Measurements from ENCODE around the gene WSCD2.

Gene WSCD2

DNA sequence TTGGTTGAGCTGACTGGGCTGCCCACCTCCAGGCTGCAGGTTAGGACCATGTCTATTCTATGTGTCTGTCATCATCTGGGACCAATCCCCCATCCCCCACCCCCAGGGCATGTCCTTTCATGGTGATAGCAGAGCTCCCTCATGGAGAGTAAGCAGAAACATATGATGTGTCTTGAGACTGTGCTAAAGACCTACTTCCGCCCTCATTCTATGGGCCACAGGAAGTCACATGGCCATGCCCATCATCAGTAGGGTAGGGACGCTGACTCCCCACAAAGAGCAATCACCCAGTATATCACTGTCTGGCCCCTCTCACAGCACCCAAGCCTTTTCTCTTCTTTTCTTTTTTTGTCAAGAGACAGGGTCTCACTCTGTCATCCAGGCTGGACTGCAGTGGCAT, 110.3 kb downstream of the WSCD2 start:
- TF ChIP-seq, protein P1, sequence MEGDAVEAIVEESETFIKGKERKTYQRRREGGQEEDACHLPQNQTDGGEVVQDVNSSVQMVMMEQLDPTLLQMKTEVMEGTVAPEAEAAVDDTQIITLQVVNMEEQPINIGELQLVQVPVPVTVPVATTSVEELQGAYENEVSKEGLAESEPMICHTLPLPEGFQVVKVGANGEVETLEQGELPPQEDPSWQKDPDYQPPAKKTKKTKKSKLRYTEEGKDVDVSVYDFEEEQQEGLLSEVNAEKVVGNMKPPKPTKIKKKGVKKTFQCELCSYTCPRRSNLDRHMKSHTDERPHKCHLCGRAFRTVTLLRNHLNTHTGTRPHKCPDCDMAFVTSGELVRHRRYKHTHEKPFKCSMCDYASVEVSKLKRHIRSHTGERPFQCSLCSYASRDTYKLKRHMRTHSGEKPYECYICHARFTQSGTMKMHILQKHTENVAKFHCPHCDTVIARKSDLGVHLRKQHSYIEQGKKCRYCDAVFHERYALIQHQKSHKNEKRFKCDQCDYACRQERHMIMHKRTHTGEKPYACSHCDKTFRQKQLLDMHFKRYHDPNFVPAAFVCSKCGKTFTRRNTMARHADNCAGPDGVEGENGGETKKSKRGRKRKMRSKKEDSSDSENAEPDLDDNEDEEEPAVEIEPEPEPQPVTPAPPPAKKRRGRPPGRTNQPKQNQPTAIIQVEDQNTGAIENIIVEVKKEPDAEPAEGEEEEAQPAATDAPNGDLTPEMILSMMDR (IDR thresholded peaks at IDR 0.05) = no peak

DNA sequence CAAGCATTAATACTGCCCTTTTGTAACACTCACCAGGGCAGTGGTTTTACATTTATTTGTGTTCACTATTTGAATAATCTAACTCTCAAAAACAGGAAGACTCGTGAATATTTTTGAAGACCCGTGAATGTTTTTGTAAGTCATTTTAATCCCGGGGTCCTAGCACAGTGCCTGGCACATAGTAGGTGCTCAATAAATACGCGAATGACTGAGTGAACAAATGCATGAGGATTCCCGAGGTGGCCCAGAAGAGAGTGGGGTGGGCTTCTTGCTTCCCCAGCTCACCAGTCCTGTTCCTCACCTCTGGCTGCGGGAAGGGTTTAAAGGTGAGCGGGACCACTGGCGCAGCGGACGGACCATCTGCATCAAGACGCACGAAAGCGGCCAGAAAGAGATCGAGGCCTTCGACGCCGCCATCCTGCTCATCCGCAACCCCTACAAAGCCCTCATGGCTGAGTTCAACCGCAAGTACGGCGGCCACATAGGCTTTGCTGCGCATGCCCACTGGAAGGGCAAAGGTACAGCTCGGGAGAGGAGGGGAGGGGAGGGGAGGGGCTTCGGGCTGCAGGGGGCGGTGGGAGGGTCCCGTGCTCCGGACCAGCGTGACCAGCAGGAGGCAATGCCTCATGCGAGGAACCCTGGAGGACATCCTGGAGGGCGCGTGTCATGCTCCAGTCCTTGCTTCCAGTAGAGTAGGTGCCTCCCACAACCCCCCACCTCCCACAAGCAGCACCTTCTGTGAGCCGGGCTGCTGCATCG, 111.1 kb downstream of the WSCD2 start:
- TF ChIP-seq, protein P1 (IDR thresholded peaks at IDR 0.05) = no peak

DNA sequence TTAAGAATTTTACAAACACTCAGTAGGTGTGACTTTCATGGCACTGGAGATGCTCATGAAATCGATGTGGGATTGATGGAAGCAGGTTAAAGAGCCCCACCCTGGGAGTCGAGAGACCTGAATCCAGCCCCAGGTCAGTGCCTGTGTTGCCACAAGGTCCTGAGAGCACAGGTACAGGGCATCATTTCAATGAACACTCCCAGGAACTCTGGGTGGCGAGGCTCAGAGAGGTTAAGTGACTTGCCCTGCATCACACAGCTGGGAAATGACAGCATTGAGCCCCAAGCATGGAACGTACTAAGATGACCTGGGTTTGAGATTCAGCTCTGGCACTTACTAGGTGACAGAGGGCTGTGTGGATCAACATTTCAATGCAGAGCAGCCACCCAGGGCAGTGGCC, 111.8 kb downstream of the WSCD2 start:
- TF ChIP-seq, protein P1 (IDR thresholded peaks at IDR 0.05) = no peak

DNA sequence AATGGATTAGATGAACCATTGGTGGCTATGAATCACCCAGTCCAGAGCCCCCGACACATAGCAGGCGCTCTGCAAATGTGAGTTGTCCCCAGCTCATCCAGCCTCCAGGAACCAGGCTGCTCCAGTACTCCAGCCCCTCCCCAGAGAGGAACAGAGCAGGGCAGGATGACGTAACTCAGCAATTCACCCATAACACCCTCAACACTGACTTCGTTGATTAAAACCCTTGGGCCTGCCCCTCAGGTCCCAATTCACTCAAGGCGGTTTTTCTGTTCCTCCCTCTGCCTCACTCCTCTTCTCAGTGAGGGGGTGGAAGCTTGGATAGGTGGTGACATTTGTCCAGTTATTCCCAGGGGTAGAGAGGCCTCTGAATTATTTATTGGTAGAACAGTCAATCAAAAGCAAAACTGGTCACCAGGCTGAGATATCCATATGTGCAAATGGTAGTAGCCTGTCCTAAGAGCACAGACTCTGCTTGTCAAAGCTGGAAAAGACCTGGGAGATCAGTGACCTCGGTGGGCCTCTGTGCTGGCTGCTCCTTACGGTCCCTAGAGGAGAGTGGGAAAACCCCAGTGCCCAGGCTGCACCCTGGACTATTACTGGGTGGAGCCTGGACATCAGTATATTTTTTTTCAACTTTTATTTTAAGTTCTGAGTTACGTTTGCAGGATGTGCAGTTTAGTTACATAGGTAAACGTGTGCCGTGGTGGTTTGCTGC, 113.1 kb downstream of the WSCD2 start:
- TF ChIP-seq, protein P1 (IDR thresholded peaks at IDR 0.05) = no peak

DNA sequence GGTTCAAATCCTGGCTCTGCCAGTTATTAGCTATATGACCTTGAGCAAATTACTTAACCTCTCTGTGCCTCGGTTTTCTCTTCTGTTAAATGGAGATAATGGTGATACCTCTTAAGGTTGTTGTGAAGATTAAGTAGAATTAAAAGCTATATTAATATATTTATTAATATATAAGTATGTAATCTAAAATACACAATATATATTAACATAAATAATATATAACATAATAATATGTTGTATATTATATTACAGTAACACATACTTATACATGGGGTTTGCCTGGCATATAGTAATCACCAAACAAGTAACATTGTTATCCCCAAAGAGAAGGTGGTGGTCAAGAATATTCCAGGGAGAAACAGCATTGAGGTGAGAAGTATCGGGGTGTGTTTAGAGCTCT, 118.0 kb downstream of the WSCD2 start:
- TF ChIP-seq, protein P1 (IDR thresholded peaks at IDR 0.05) = no peak

DNA sequence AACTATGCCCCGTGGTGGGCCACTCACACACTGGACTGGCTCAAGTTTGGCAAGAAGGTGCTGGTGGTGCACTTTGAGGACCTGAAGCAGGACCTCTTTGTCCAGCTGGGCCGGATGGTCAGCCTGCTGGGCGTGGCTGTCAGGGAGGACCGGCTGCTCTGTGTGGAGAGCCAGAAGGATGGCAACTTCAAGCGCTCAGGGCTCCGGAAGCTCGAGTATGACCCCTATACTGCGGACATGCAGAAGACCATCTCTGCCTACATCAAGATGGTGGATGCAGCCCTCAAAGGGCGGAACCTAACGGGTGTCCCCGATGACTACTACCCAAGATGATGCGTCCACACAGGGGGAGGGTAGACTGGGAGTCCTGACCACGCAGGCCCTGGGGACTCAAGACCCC, 118.9 kb downstream of the WSCD2 start:
- TF ChIP-seq, protein P1 (IDR thresholded peaks at IDR 0.05) = no peak

DNA sequence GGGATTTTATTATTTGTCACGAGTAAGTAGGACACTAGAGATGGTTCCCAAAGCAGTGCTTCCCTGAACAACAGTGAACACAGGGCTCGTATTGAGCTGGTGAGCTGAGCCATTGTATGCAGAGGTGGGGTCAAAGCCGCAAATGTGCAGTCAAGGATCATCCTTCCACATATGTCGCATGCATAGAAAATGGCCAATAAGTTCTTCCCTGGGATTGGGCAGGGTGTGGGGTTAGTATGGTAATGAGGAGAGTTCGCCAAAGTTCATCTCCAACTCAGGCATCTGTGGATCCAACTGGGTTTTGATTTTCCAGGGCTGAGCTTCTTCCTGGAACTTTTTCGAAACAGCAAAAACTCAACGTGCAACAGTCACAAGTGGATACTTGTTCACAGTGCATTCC, 123.4 kb downstream of the WSCD2 start:
- TF ChIP-seq, protein P1 (IDR thresholded peaks at IDR 0.05) = no peak
